OCI-LY1 (cell line): ENCODE measurements around the gene GPN1.

Source experiments
- EZH2 ChIP-seq: fragments of 200-600 bp; sonication (generic), shearing (Covaris generic); IDR thresholded peaks from 2 replicates; pipeline ENCODE4 v1.8.0; 2017; ENCODE audit warnings: borderline replicate concordance, mixed run types, mild to moderate bottlenecking, antibody characterized with exemption, low read length, moderate library complexity, mixed read lengths
- TF ChIP-seq, protein P1 (sequence below): fragments of 200-600 bp; sonication (generic), shearing (Covaris generic); IDR thresholded peaks from 2 replicates; pipeline ENCODE4 v1.5.1; 2017; ENCODE audit warnings: mild to moderate bottlenecking, antibody characterized with exemption, low read length, moderate library complexity, mixed read lengths

DNA sequence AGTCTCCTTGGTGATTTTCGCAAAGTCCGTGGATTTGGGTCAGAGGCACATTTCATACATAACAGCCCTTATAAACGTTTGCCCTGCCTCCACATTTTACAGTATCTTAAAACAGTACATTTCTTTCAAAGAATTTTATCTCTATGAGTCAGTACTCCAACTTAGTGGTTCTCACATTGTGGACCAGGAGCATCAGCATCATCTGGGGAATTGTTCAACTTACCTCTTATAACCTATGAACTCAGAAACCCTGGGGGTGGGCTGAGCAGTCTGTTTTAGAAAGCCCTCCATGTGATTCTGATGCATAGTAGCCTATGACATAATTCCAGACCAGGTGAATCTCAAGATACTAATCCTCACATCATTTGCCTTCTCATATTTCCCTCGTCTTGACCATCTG lies 22.2 kb downstream of the GPN1 start:
- TF ChIP-seq, protein P1, sequence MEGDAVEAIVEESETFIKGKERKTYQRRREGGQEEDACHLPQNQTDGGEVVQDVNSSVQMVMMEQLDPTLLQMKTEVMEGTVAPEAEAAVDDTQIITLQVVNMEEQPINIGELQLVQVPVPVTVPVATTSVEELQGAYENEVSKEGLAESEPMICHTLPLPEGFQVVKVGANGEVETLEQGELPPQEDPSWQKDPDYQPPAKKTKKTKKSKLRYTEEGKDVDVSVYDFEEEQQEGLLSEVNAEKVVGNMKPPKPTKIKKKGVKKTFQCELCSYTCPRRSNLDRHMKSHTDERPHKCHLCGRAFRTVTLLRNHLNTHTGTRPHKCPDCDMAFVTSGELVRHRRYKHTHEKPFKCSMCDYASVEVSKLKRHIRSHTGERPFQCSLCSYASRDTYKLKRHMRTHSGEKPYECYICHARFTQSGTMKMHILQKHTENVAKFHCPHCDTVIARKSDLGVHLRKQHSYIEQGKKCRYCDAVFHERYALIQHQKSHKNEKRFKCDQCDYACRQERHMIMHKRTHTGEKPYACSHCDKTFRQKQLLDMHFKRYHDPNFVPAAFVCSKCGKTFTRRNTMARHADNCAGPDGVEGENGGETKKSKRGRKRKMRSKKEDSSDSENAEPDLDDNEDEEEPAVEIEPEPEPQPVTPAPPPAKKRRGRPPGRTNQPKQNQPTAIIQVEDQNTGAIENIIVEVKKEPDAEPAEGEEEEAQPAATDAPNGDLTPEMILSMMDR = no peak
- no peak for TF ChIP-seq EZH2
